PFSK-1 (cell line): Measurements from ENCODE around the gene USP33. TPM values are rescaled to one million over a fixed set of nuclear protein-coding genes. Genes with fewer than 3 reads are reported as not detected.

Source experiments
- FOXP2 ChIP-seq: optimal IDR thresholded peaks from 2 replicates; pipeline ENCODE3; 2011; ENCODE audit warnings: borderline replicate concordance, control low read depth, inconsistent platforms; ENCODE audit not compliant: insufficient read depth; ENCODE audit errors: extremely low read length, extremely low read depth
- POLR2AphosphoS5 ChIP-seq: IDR thresholded peaks from 2 replicates; pipeline ENCODE4 v1.6.1; 2012; ENCODE audit warnings: low read depth, mild to moderate bottlenecking, control low read depth, low read length, moderate library complexity
- REST ChIP-seq, 2 experiments: IDR thresholded peaks; 2 replicates each; pipeline versions ENCODE4 v1.6.1 to v1.8.0; 2011 to 2012; ENCODE audit warnings: low read depth in 2 of 2, low read length in 2 of 2, control low read depth in 1 of 2, inconsistent platforms in 1 of 2, mild to moderate bottlenecking in 1 of 2, moderate library complexity in 1 of 2; ENCODE audit not compliant: insufficient read depth in 1 of 2
- SIN3A ChIP-seq: IDR thresholded peaks from 2 replicates; pipeline ENCODE4 v1.6.1; 2012; ENCODE audit warnings: mild to moderate bottlenecking, low read length, moderate library complexity, borderline replicate concordance; ENCODE audit not compliant: insufficient read depth
- TAF1 ChIP-seq: IDR thresholded peaks from 2 replicates; pipeline ENCODE4 v1.6.1; 2012; ENCODE audit warnings: low read length, control low read depth, borderline replicate concordance; ENCODE audit not compliant: insufficient read depth
- polyA plus RNA-seq: library from polyadenylated mRNA; unstranded; fragments of >200 nt; gene quantifications from one replicate; pipeline ENCODE4 v1.2.1, GENCODE V29; 2012; ENCODE audit warnings: low read depth, missing spikeins; ENCODE audit not compliant: insufficient read length

Gene USP33
- 12.9 TPM for polyA plus RNA-seq

- TF ChIP-seq FOXP2 (peak; percentile 62), TAF1 (peak; percentile 93), REST (IDR thresholded peaks at IDR 0.05; ENCODE audit: insufficient read depth in 1 of 2, low read depth in 2 of 2, low read length in 2 of 2) (0 out of 4 replicates have a peak, but pooled peaks of 1 of the 2 experiments have one; percentile 48), POLR2AphosphoS5 (peak; percentile 79), SIN3A (no peak)
Observed at GRCh38 chr1:77759071-77760028, at the start of gene USP33. USP33 (minus strand) TSS chr1:77759852; CDS start chr1:77741697, 18,155 bp downstream.

DNA sequence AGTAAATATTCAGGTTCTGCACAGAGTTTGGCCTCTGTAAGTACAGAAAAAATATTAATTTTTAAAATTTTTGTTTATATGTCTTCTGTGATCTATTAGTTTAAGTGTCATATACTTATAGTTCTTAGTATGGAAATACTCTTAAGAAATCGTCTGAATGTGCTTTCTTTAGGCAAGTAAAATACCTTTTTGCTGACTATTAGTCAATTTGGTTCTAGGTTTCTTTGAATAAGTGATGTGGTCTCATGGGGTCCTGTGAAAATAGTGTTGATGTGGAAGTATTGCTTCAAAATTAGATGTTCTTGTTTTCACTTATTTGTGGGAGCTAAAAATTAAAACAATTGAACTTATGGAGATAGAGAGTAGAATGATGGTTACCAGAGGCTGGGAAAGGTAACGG is 43.7 kb upstream of the USP33 start:
- TF ChIP-seq SIN3A: no peak

DNA sequence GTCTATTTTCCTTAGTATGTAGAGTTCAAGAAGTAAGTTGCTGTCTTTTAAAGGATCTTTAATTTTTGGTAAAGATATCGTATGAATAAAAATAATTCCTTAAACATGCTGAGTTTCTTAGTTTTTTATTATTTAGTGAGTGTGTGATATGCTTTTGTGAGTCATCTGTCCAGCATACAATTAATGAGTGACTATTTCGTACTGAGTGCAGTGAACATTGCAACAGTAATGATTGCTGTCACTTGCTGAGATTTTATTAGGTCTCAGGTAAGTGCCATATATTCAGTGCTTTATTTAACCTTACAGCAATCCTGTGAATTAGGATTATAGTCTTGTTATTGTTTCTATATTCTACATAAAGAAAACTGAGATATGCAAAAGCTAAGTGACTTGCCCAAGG is 42.4 kb upstream of the USP33 start:
- TF ChIP-seq TAF1 (no peak), POLR2AphosphoS5 (no peak), FOXP2 (no peak), SIN3A (no peak), REST (IDR thresholded peaks at IDR 0.05; ENCODE audit: insufficient read depth in 1 of 2, low read depth in 2 of 2, low read length in 2 of 2) (no peak)

GRCh38 chr1:77797991-77798390 is 38.3 kb upstream of the USP33 start:
- TF ChIP-seq TAF1 (no peak), SIN3A (no peak), REST (IDR thresholded peaks at IDR 0.05; ENCODE audit: insufficient read depth in 1 of 2, low read depth in 2 of 2, low read length in 2 of 2) (no peak), FOXP2 (no peak), POLR2AphosphoS5 (no peak)

GRCh38 chr1:77796695-77797405 is 37.2 kb upstream of the USP33 start:
- no peak for TF ChIP-seq FOXP2
- TF ChIP-seq SIN3A: no peak
- no peak for TF ChIP-seq REST (IDR thresholded peaks at IDR 0.05; ENCODE audit: insufficient read depth in 1 of 2, low read depth in 2 of 2, low read length in 2 of 2)
- TF ChIP-seq TAF1: no peak
- TF ChIP-seq POLR2AphosphoS5: no peak
